ENCODE results near the gene ZFAND3. TPM values are rescaled to one million over a fixed set of nuclear protein-coding genes. Genes with fewer than 3 reads are reported as not detected.

The ZFAND3 gene
- polyA plus RNA-seq, 1 donor from 2014 or later: 19.7 TPM

DNA sequence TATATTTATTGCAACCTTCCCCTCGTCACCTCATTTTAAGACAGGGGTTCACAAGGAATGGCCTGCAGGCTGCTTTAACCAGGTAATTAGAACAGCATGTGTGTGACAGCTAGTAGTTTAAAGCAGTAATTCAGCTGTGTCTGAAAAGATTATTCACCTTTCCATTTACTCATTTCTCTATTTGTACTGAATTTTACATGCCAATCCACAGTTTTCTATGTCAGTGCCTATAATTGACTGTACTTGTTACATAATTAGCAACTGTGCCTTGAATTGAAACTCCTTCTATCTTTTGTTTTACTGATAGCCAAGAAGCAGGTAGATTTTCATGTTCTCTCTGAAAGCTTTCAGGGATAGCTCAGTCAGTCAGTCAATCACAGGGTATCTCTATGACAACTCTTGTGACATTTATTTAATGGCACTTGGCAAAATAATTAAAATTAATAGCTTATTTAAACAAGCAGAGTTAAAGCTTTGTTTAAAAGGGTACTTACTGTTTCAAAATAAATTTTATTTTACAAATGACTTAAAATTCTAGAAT, 214.0 kb downstream of the ZFAND3 start:
- Histone ChIP-seq H3K27me3 (ENCODE audit: insufficient read depth, low read depth, low read length) (no peaks in the 10 kb centered on the region), H3K27ac (ENCODE audit: low read length) (peak overlapping the region; percentile 17), H3K9me3 (ENCODE audit: low read length) (no peaks in the 10 kb centered on the region), H3F3A (ENCODE audit: insufficient read depth, low read length, poor library complexity, severe bottlenecking) (no peaks in the 10 kb centered on the region), H2AFZ (ENCODE audit: low read depth, low read length) (no peak overlapping the region), H4K20me1 (ENCODE audit: insufficient read depth) (no peaks in the 10 kb centered on the region), H3K4me2 (ENCODE audit: low read length) (peak overlapping the region; percentile 22), H3K9ac (ENCODE audit: low read length) (no peak overlapping the region), H3K4me3 (ENCODE audit: low read length) (peak overlapping the region; percentile 37), H3K36me3 (ENCODE audit: insufficient read depth, low read length) (no peaks in the 10 kb centered on the region), H3K79me2 (replicated peaks; ENCODE audit: insufficient read depth, low read length) (peaks cover 31% of the 10 kb centered on the region), H3K9me2 (ENCODE audit: insufficient read depth, low read length) (no peaks in the 10 kb centered on the region)
- TF ChIP-seq TAF1 (IDR thresholded peaks at IDR 0.05; ENCODE audit: low read depth) (no peak), SMC3 (conservative IDR thresholded peaks at IDR 0.05; ENCODE audit: poor library complexity) (no peak), EP300 (conservative IDR thresholded peaks at IDR 0.05; ENCODE audit: poor library complexity, severe bottlenecking) (peak; percentile 53), POLR2AphosphoS5 (IDR thresholded peaks at IDR 0.05) (peak; percentile 47), REST (IDR thresholded peaks at IDR 0.05; ENCODE audit: borderline replicate concordance) (no peak)

DNA sequence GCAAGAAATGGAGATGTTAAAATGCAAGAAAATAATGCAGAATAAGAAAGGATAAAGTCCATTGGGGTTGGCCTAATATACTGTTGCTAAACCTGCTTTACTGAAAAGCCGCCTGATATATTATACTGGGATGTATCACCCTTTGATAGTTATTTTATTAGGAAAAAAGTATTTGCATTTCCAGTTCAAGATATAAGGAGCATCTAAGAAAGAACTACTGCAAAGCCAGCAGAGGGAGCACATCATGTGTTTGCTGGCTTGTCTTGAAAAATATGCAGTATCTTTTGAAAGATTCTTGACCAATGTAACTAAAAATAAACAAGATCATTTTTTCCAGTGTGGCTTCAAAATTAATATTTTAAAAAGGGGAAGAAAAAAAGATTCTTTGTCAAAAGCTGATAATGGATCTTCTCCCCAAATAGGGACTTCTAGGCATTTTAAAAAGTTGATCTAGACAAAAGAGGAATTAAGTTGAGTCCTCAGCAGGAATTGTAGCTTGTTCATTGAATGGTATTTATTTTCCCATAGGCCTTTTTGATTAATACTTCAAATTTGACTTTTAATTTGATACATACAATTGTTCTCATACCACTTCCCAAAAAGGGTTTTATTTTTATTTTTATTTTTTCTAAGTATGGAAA, 214.9 kb downstream of the ZFAND3 start:
- no peak for TF ChIP-seq EP300 (conservative IDR thresholded peaks at IDR 0.05; ENCODE audit: poor library complexity, severe bottlenecking)
- TF ChIP-seq SMC3 (conservative IDR thresholded peaks at IDR 0.05; ENCODE audit: poor library complexity): peak; percentile 74
- peak; percentile 66 for TF ChIP-seq RAD21 (conservative IDR thresholded peaks at IDR 0.05)
- TF ChIP-seq CTCF (IDR thresholded peaks at IDR 0.05; ENCODE audit: poor library complexity, severe bottlenecking): peak; percentile 65
- no peak for TF ChIP-seq MXI1 (conservative IDR thresholded peaks at IDR 0.05; ENCODE audit: poor library complexity, severe bottlenecking)
- TF ChIP-seq POLR2AphosphoS5 (IDR thresholded peaks at IDR 0.05): no peak
- no peak for TF ChIP-seq TAF1 (IDR thresholded peaks at IDR 0.05; ENCODE audit: low read depth)
- TF ChIP-seq EZH2 (IDR thresholded peaks at IDR 0.05; ENCODE audit: borderline replicate concordance, insufficient read depth, low read length, poor library complexity, severe bottlenecking): no peak
- no peak for TF ChIP-seq REST (IDR thresholded peaks at IDR 0.05; ENCODE audit: borderline replicate concordance)
- Histone ChIP-seq H3K79me2 (replicated peaks; ENCODE audit: insufficient read depth, low read length) (peaks cover 32% of the 10 kb centered on the region), H3K9ac (ENCODE audit: low read length) (no peak overlapping the region), H3K4me2 (ENCODE audit: low read length) (no peak overlapping the region), H3K4me3 (ENCODE audit: low read length) (no peak overlapping the region), H3K9me2 (ENCODE audit: insufficient read depth, low read length) (no peaks in the 10 kb centered on the region), H3K27ac (ENCODE audit: low read length) (peak overlapping the region; percentile 17), H2AFZ (ENCODE audit: low read depth, low read length) (no peak overlapping the region), H3K27me3 (ENCODE audit: insufficient read depth, low read depth, low read length) (no peaks in the 10 kb centered on the region), H3K36me3 (ENCODE audit: insufficient read depth, low read length) (no peaks in the 10 kb centered on the region), H4K20me1 (ENCODE audit: insufficient read depth) (no peaks in the 10 kb centered on the region), H3K9me3 (ENCODE audit: low read length) (no peaks in the 10 kb centered on the region), H3F3A (ENCODE audit: insufficient read depth, low read length, poor library complexity, severe bottlenecking) (no peaks in the 10 kb centered on the region)

Data from neural cell (in vitro differentiated cells).